HepG2 (cell line): ENCODE results near the gene NVL. TPM values are rescaled to one million over a fixed set of nuclear protein-coding genes. Genes with fewer than 3 reads are reported as not detected.

ENCODE experiments used
- ATAC-seq: fragments of 200-7000 bp; cut with Tn5 transposase; 3 replicates; pipeline ENCODE4 v1.9.1; 2020; ENCODE audit warnings: mild to moderate bottlenecking, moderate library complexity
- BruUV-seq: library from RNA; stranded (reverse); fragments of 400-500 nt; replicated peaks from 2 replicates; lab custom pipeline; 2021; lab: Mats Ljungman, UMichigan
- CTCF ChIA-PET: fragments of 300-600 bp; formaldehyde crosslinking; extraction: SDS; loops from one replicate; lab custom pipeline; 2021; ENCODE audit warnings: low total read pairs, inconsistent platforms, low intra/inter-chr PET ratio; lab: Yijun Ruan, JAX
- POLR2A ChIA-PET: fragments of 350-600 bp; sonication (Branson Sonifier 250); formaldehyde crosslinking; loops from one replicate; lab custom pipeline; 2020; ENCODE audit warnings: antibody characterized with exemption, inconsistent platforms; lab: Yijun Ruan, JAX
- DNase-seq: peaks from one replicate; pipeline ENCODE4 v3.0.0-alpha.2; 2015; ENCODE audit warnings: low spot score
- FAIRE-seq: peaks from 3 replicates; lab custom pipeline; 2011; peaks lifted over from hg19 to GRCh38; lab: Jason Lieb, UNC
- H2AFZ ChIP-seq: one replicate; pipeline ENCODE4 v1.6.1; 2011; ENCODE audit warnings: low read length, inconsistent platforms
- H3K27ac ChIP-seq: fragments of 300-600 bp; 3 replicates; pipeline ENCODE4 v1.8.0; 2011; ENCODE audit warnings: mixed run types, mild to moderate bottlenecking, mixed read lengths, low read length, inconsistent platforms; ENCODE audit not compliant: insufficient read depth; ENCODE audit errors: extremely low read length
- H3K27me3 ChIP-seq, 2 experiments: fragments of 200-600 bp in 1 of 2; 2 replicates in 1 of 2; 3 replicates in 1 of 2; pipeline versions ENCODE4 v1.6.0 to v1.8.0; 2011; ENCODE audit warnings: low read length in 2 of 2, mild to moderate bottlenecking in 2 of 2, moderate library complexity in 2 of 2, inconsistent platforms in 1 of 2; ENCODE audit not compliant: insufficient read depth in 2 of 2, control insufficient read depth in 1 of 2
- H3K36me3 ChIP-seq, 2 experiments: fragments of 200-600 bp in 1 of 2; replicated peaks in 1 of 2; 2 replicates in 1 of 2; 3 replicates in 1 of 2; pipeline versions ENCODE4 v1.5.1 to v1.8.0; 2011; ENCODE audit warnings: low read length in 2 of 2, inconsistent platforms in 1 of 2; ENCODE audit not compliant: insufficient read depth in 2 of 2, control insufficient read depth in 1 of 2
- H3K4me1 ChIP-seq: 2 replicates; pipeline ENCODE4 v1.5.1; 2012; ENCODE audit warnings: low read length, inconsistent platforms; ENCODE audit not compliant: insufficient read depth
- H3K4me2 ChIP-seq: 2 replicates; pipeline ENCODE4 v1.6.0; 2011; ENCODE audit warnings: low read depth, low read length, inconsistent platforms
- H3K4me3 ChIP-seq, 3 experiments: fragments of 200-600 bp in 1 of 3; sonication (generic), shearing (Covaris generic) in 1 of 3; replicated peaks in 1 of 3; 2 replicates each; pipeline ENCODE4 v1.5.1; 2011 to 2016; ENCODE audit warnings: low read length in 3 of 3, inconsistent platforms in 2 of 3, low read depth in 2 of 3, mild to moderate bottlenecking in 2 of 3, control low read depth in 1 of 3, mixed read lengths in 1 of 3; ENCODE audit not compliant: insufficient read depth in 1 of 3
- H3K79me2 ChIP-seq: one replicate; pipeline ENCODE4 v1.6.1; 2011; ENCODE audit warnings: low read length, inconsistent platforms; ENCODE audit not compliant: insufficient read depth
- H3K9ac ChIP-seq: 2 replicates; pipeline ENCODE4 v1.6.0; 2011; ENCODE audit warnings: mild to moderate bottlenecking, low read depth, low read length, inconsistent platforms; ENCODE audit not compliant: insufficient read depth
- H3K9me3 ChIP-seq: 2 replicates; pipeline ENCODE4 v1.5.1; 2012; ENCODE audit warnings: mild to moderate bottlenecking, low read length
- H4K20me1 ChIP-seq: 2 replicates; pipeline ENCODE4 v1.6.0; 2011; ENCODE audit warnings: inconsistent platforms, mild to moderate bottlenecking, low read length, moderate library complexity; ENCODE audit not compliant: insufficient read depth
- HOXD1 ChIP-seq: sonication (generic); formaldehyde crosslinking; IDR thresholded peaks from 2 replicates; pipeline ENCODE4 v1.5.0; 2020; ENCODE audit warnings: missing genetic modification reagents
- NCOA1 ChIP-seq: sonication (generic); formaldehyde crosslinking; IDR thresholded peaks from 2 replicates; pipeline ENCODE4 v1.9.0; 2021; ENCODE audit warnings: missing genetic modification reagents
- ZNF292 ChIP-seq: sonication (generic); formaldehyde crosslinking; IDR thresholded peaks from 2 replicates; pipeline ENCODE4 v1.8.1; 2022; ENCODE audit warnings: mild to moderate bottlenecking, low read depth, missing genetic modification reagents, borderline replicate concordance
- ZNF614 ChIP-seq: IDR thresholded peaks from 2 replicates; pipeline ENCODE4 v1.6.1; 2018; ENCODE audit warnings: missing biosample characterization, missing genetic modification reagents, inconsistent platforms, borderline replicate concordance
- ZNF772 ChIP-seq: sonication (generic); formaldehyde crosslinking; IDR thresholded peaks from 2 replicates; pipeline ENCODE4 v1.5.0; 2020; ENCODE audit warnings: mild to moderate bottlenecking, missing genetic modification reagents
- ZNF850 ChIP-seq: sonication (generic); formaldehyde crosslinking; conservative IDR thresholded peaks from 2 replicates; pipeline ENCODE4 v1.9.0; 2021; ENCODE audit warnings: mild to moderate bottlenecking, missing genetic modification reagents
- ZSCAN20 ChIP-seq: sonication (generic); formaldehyde crosslinking; IDR thresholded peaks from 2 replicates; pipeline ENCODE4 v1.4.0; 2020; ENCODE audit warnings: missing genetic modification reagents, mild to moderate bottlenecking, borderline replicate concordance
- WGBS: methylation state at CpG from one replicate; pipeline ENCODE4 v1.1.6; 2017; ENCODE audit warnings: low lambda C conversion rate; 5-methylcytosine and 5-hydroxymethylcytosine counted together
- in situ Hi-C: cut with HindIII; loops from 2 replicates; pipeline ENCODE4 v1.10.0; 2017; ENCODE audit warnings: low pct_unique_long_range_greater_than_20kb; ENCODE audit not compliant: extremely low pct_ligation_motif_present
- intact Hi-C: fragments of 100-400 bp; cut with micrococcal nuclease; formaldehyde crosslinking; loops from one replicate; pipeline ENCODE4 v1.10.0; 2022; ENCODE audit not compliant: unreplicated experiment
- polyA plus RNA-seq, 8 experiments: library from polyadenylated mRNA; depleted of rRNA in 3 of 8; stranded (reverse) in 7 of 8; unstranded in 1 of 8; fragments of >200 nt; fragmentation: Illumina TruSeq in 4 of 8; extraction: Trizol in 4 of 8; gene quantifications; 2 replicates each; pipeline versions ENCODE4 v1.2.1 to v1.2.3, GENCODE V29; 2011 to 2016; ENCODE audit warnings: low read depth in 4 of 8, missing spikeins in 1 of 8, mixed read lengths in 1 of 8; ENCODE audit not compliant: insufficient read depth in 1 of 8
- total RNA-seq, 5 experiments: library from RNA; depleted of rRNA; stranded (reverse); fragments of >200 nt; fragmentation: Illumina TruSeq; extraction: Trizol; gene quantifications; 2 replicates each; pipeline ENCODE4 v1.2.3, GENCODE V29; 2016; ENCODE audit warnings: low read depth in 1 of 5
- TF ChIP-seq, protein P1 (sequence below): sonication (generic); formaldehyde crosslinking; IDR thresholded peaks from 2 replicates; pipeline ENCODE4 v1.5.0; 2020; ENCODE audit warnings: missing genetic modification reagents
- TF ChIP-seq, protein P2 (sequence below): IDR thresholded peaks from 2 replicates; pipeline ENCODE4 v1.6.1; 2016

NVL gene
- total and polyA plus RNA-seq, 2 of the 13 experiments (the other 11 are each of a cell fraction or from before 2014, with no cell fraction given): 8.3 to 21.0 TPM

DNA sequence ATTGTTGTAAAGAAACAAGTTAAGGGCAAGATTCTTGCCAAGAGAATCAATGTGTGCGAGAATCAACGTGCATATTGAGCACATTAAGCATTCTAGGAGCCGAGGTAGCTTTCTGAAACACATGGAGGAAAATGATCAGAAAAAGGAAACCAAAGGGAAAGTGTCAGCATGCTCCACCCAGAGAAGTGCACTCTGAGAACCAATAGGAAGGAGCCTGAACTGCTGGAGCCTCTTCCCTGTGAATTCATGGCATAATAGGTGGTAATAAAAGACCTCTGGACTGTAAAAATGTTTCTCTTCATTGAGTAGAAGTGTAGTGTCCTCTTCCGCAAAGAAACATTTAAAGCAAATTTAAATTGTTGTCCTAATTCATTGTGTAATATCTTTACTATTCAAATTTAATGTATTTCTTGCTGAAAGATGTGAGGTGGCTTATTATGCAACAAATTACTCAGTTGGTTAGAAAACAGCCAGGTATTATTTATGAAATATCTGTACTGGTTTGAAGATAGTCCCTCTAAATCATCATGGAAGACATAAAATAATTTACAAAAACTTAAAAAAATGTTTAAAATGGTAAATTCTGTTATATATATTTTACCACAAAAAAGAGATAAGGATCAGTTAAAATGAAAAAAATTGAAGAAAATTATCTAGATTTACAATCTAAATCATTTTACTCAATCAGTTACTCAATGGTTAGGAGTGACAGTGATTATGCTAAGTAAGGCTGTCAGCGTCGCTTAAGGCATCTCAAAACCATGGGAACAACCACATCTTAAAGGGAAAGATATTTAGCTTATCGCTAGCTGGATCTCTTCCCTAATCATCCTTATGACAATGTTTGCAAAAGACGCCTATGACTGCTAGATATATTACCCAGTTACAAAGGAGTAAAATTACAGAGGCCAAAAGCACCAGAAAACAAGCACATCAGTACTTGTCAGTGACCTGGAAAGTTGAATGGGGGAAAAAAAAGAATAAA lies 31.3 kb downstream of the NVL start (continued):
- TF ChIP-seq ZNF850 (CRISPR knock-in tag): no peak
- TF ChIP-seq ZSCAN20: no peak
- TF ChIP-seq HOXD1 (CRISPR knock-in tag): no peak
- TF ChIP-seq ZNF614: no peak
- no peak for TF ChIP-seq NCOA1 (CRISPR knock-in tag)
- TF ChIP-seq ZNF772 (CRISPR knock-in tag): no peak
- TF ChIP-seq, all 625 proteins: peak for 0

DNA sequence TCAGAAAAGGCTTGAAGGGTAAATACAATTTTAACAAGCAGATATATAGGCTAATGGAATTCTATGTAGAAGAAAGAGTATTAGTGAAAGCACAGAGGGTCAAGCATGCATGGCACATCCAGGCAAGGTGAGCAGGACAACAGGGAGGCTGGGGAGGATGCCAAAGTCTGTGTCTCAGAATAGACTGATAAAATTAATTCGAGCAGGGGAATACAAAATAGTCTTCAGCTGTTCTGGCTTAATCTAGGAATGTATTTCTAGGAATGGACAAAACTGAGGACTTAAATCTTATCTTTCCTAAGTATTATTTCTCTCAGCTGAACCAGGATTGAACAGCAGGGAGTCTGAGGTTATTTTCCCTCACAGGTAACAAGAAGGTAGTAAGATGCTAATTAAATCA lies 35.2 kb downstream of the NVL start:
- no peak for DNase-seq
- in situ Hi-C loops: no loop called here
- Histone ChIP-seq H3K27me3 (no peaks in the 10 kb centered on the region), H3K36me3 (peaks cover 14 to 56% of the 10 kb centered on the region in 2 experiments), H3K4me1 (no peaks in the 10 kb centered on the region), H3K9ac (no peak overlapping the region), H2AFZ (no peak overlapping the region), H3K4me3 (no peak overlapping the region), H3K4me2 (no peak overlapping the region), H4K20me1 (no peaks in the 10 kb centered on the region), H3K27ac (no peak overlapping the region), H3K79me2 (no peaks in the 10 kb centered on the region), H3K9me3 (no peaks in the 10 kb centered on the region)
- TF ChIP-seq, protein P1, sequence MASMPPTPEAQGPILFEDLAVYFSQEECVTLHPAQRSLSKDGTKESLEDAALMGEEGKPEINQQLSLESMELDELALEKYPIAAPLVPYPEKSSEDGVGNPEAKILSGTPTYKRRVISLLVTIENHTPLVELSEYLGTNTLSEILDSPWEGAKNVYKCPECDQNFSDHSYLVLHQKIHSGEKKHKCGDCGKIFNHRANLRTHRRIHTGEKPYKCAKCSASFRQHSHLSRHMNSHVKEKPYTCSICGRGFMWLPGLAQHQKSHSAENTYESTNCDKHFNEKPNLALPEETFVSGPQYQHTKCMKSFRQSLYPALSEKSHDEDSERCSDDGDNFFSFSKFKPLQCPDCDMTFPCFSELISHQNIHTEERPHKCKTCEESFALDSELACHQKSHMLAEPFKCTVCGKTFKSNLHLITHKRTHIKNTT: no peak
- no peak for TF ChIP-seq ZNF292 (CRISPR knock-in tag)
- TF ChIP-seq, protein P2, sequence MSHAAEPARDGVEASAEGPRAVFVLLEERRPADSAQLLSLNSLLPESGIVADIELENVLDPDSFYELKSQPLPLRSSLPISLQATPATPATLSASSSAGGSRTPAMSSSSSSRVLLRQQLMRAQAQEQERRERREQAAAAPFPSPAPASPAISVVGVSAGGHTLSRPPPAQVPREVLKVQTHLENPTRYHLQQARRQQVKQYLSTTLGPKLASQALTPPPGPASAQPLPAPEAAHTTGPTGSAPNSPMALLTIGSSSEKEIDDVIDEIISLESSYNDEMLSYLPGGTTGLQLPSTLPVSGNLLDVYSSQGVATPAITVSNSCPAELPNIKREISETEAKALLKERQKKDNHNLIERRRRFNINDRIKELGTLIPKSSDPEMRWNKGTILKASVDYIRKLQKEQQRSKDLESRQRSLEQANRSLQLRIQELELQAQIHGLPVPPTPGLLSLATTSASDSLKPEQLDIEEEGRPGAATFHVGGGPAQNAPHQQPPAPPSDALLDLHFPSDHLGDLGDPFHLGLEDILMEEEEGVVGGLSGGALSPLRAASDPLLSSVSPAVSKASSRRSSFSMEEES: no peak
- ChIA-PET POLR2A (no interaction called here), CTCF (no interaction called here)
- intact Hi-C loops: no loop called here
- FAIRE-seq: no peak
- no peak for ATAC-seq
- BruUV-seq: no TSS peak
- WGBS: 94% methylated on average over 1 of the region's 1 CpG
